HL-60 (cell line): Measurements from ENCODE around the gene WNT4.

Source experiments
- DNase-seq, 2 experiments: peaks; one replicate each; pipeline ENCODE4 v3.0.0-alpha.2; 2010 to 2020; ENCODE audit warnings: low read depth in 1 of 2, low spot score in 1 of 2
- H3K27ac ChIP-seq: fragments of 250-450 bp; sonication (Bioruptor Pico); replicated peaks from 2 replicates; pipeline ENCODE4 v1.5.1; 2020; ENCODE audit warnings: mild to moderate bottlenecking, moderate library complexity
- H3K27me3 ChIP-seq: fragments of 250-450 bp; sonication (Bioruptor Pico); 2 replicates; pipeline ENCODE4 v1.5.1; 2021; ENCODE audit warnings: mild to moderate bottlenecking, moderate library complexity; ENCODE audit not compliant: insufficient read depth, poor library complexity, severe bottlenecking
- H3K4me3 ChIP-seq: replicated peaks from 2 replicates; pipeline ENCODE4 v1.5.1; 2011; ENCODE audit warnings: mild to moderate bottlenecking, control low read depth, low read length; ENCODE audit not compliant: insufficient read depth
- GABPA ChIP-seq: IDR thresholded peaks from 2 replicates; pipeline ENCODE4 v1.6.1; 2012; ENCODE audit warnings: low read depth
- POLR2AphosphoS5 ChIP-seq: IDR thresholded peaks from 2 replicates; pipeline ENCODE4 v1.6.1; 2012; ENCODE audit warnings: low read depth
- SPI1 ChIP-seq: IDR thresholded peaks from 2 replicates; pipeline ENCODE4 v1.6.1; 2012; ENCODE audit warnings: low read depth, mild to moderate bottlenecking, borderline replicate concordance
- TF ChIP-seq, protein P1 (sequence below): IDR thresholded peaks from one replicate; pipeline ENCODE4 v1.5.1; 2011; ENCODE audit warnings: low read length, control low read depth, inconsistent platforms; ENCODE audit not compliant: insufficient read depth
- TF ChIP-seq, protein P2 (sequence below): IDR thresholded peaks from 2 replicates; pipeline ENCODE4 v1.6.1; 2012; ENCODE audit warnings: low read depth; ENCODE audit not compliant: insufficient replicate concordance

WNT4 gene

DNA sequence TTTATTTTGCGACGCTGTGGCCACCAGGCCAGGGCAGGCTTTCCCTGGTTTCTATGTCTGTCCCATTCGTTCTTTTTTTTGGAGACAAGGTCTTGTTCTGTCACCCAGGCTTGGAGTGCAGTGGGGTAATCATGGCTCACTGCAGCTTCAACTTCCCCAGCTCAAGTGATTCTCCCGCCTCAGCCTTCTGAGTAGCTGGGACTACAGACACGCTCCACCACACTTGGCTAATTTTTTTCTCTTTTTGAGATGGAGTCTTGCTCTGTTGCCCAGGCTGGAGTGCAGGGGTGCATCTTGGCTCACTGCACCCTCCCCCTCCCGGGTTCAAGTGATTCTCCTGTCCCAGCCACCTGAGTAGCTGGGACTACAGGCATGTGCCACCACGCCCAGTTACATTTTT, 43.4 kb upstream of the WNT4 start:
- no peak for DNase-seq
- no peak overlapping the region for H3K27ac ChIP-seq
- peaks cover 6% of the 10 kb centered on the region for H3K27me3 ChIP-seq
- no peak overlapping the region for H3K4me3 ChIP-seq
- TF ChIP-seq, protein P1, sequence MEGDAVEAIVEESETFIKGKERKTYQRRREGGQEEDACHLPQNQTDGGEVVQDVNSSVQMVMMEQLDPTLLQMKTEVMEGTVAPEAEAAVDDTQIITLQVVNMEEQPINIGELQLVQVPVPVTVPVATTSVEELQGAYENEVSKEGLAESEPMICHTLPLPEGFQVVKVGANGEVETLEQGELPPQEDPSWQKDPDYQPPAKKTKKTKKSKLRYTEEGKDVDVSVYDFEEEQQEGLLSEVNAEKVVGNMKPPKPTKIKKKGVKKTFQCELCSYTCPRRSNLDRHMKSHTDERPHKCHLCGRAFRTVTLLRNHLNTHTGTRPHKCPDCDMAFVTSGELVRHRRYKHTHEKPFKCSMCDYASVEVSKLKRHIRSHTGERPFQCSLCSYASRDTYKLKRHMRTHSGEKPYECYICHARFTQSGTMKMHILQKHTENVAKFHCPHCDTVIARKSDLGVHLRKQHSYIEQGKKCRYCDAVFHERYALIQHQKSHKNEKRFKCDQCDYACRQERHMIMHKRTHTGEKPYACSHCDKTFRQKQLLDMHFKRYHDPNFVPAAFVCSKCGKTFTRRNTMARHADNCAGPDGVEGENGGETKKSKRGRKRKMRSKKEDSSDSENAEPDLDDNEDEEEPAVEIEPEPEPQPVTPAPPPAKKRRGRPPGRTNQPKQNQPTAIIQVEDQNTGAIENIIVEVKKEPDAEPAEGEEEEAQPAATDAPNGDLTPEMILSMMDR = no peak
- TF ChIP-seq POLR2AphosphoS5 (no peak), SPI1 (no peak), GABPA (no peak)
- TF ChIP-seq, protein P2, sequence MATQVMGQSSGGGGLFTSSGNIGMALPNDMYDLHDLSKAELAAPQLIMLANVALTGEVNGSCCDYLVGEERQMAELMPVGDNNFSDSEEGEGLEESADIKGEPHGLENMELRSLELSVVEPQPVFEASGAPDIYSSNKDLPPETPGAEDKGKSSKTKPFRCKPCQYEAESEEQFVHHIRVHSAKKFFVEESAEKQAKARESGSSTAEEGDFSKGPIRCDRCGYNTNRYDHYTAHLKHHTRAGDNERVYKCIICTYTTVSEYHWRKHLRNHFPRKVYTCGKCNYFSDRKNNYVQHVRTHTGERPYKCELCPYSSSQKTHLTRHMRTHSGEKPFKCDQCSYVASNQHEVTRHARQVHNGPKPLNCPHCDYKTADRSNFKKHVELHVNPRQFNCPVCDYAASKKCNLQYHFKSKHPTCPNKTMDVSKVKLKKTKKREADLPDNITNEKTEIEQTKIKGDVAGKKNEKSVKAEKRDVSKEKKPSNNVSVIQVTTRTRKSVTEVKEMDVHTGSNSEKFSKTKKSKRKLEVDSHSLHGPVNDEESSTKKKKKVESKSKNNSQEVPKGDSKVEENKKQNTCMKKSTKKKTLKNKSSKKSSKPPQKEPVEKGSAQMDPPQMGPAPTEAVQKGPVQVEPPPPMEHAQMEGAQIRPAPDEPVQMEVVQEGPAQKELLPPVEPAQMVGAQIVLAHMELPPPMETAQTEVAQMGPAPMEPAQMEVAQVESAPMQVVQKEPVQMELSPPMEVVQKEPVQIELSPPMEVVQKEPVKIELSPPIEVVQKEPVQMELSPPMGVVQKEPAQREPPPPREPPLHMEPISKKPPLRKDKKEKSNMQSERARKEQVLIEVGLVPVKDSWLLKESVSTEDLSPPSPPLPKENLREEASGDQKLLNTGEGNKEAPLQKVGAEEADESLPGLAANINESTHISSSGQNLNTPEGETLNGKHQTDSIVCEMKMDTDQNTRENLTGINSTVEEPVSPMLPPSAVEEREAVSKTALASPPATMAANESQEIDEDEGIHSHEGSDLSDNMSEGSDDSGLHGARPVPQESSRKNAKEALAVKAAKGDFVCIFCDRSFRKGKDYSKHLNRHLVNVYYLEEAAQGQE = no peak

DNA sequence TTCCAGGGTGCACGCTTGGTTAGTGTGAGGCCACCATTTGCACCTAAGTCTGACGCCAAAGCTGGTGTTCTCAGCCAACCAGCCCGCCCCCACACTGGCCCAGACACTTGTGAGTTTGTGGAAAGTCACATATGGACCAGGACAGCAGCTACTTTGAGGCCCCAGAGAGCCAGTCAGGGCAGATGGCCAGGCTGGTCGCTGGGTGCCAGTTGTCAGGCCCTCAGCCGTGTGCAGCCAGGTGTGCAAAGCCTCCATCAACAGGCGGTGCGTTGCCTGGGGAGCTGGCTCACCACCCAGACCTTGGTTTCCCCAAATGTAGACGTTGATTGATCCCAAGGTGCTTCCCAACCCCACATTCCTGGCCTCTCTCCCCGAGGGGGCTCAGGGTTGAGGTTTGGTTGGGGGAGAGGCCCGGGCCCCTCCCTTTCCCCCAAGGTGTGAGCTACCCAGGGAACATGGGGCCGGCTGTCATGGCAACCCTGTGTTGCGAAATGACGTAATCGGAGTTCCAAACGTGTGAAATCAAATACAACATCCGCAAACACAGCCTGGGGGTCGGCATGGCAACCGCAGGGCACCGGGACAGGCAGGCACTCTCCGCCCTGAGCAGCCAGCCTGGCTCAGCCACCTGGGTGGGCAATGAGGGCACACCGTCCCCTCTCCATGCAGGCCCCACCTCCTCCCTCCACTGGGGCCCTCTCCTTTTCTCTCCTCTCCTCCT, 42.2 kb upstream of the WNT4 start:
- Histone ChIP-seq H3K27me3 (peaks cover 6% of the 10 kb centered on the region), H3K27ac (no peak overlapping the region), H3K4me3 (no peak overlapping the region)
- TF ChIP-seq SPI1 (no peak), GABPA (no peak), POLR2AphosphoS5 (no peak)
- TF ChIP-seq, protein P2 = no peak
- TF ChIP-seq, protein P1 = no peak
- peak in 1 of 2 experiments; percentile 9 for DNase-seq

DNA sequence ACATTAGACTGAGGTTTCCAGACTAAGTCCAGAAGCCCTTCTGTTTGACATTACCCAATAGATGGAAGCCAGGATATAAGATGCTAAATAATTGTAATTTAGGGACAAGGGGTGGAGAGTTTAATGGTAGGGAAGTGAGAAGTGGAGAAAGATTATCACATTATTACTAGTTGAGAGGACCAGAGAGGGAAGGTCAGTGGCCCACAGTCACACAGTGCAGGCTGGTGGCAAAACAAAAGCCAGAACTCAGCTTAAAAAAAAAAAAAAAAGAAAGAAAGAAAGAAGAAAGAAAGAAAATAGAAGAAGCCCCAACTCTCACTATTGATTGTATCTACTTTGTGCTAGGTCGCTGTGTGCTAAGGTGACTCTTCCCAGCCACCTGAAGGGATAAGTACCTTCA, 41.6 kb upstream of the WNT4 start:
- no peak for TF ChIP-seq GABPA
- no peak for TF ChIP-seq SPI1
- TF ChIP-seq POLR2AphosphoS5 = no peak
- TF ChIP-seq, protein P1 = no peak
- TF ChIP-seq, protein P2 = no peak

More for the DNA sequence above, 41.6 kb upstream of the WNT4 start:
- Histone ChIP-seq H3K4me3 (no peak overlapping the region), H3K27me3 (peaks cover 6% of the 10 kb centered on the region), H3K27ac (no peak overlapping the region)
- no peak for DNase-seq
